Liver (tissue), 9 donors: ENCODE results near the gene JAZF1. TPM values are rescaled to one million over a fixed set of nuclear protein-coding genes. Genes with fewer than 3 reads are reported as not detected.

Source experiments
- DNase-seq: peaks from one replicate; pipeline ENCODE4 v3.0.0-alpha.2; 2017; ENCODE audit warnings: low spot score
- H3K27ac ChIP-seq, 2 donors: one replicate each; pipeline ENCODE4 v1.7.0; 2013; ENCODE audit warnings: inconsistent platforms in 2 of 2, low read length in 2 of 2, control low read depth in 1 of 2, low read depth in 1 of 2, mild to moderate bottlenecking in 1 of 2
- H3K27me3 ChIP-seq, 4 donors: one replicate each; pipeline versions ENCODE4 v1.6.1 to v1.7.0; 2013; ENCODE audit warnings: low read length in 3 of 4, inconsistent platforms in 1 of 4, mild to moderate bottlenecking in 1 of 4, moderate library complexity in 1 of 4; ENCODE audit not compliant: control insufficient read depth in 4 of 4, insufficient read depth in 4 of 4
- H3K36me3 ChIP-seq, 4 donors: one replicate each; pipeline versions ENCODE4 v1.6.1 to v1.7.0; 2013; ENCODE audit warnings: low read length in 3 of 4, mild to moderate bottlenecking in 3 of 4, low read depth in 1 of 4, moderate library complexity in 1 of 4; ENCODE audit not compliant: control insufficient read depth in 4 of 4, insufficient read depth in 3 of 4
- H3K4me1 ChIP-seq, 4 donors: one replicate each; pipeline versions ENCODE4 v1.6.1 to v1.7.0; 2013; ENCODE audit warnings: low read length in 3 of 4, mild to moderate bottlenecking in 3 of 4, moderate library complexity in 1 of 4; ENCODE audit not compliant: control insufficient read depth in 4 of 4, insufficient read depth in 4 of 4
- H3K4me3 ChIP-seq, 3 donors: one replicate each; pipeline versions ENCODE4 v1.6.1 to v1.7.0; 2013; ENCODE audit warnings: low read length in 3 of 3, control low read depth in 1 of 3, low read depth in 1 of 3, mild to moderate bottlenecking in 1 of 3
- H3K9ac ChIP-seq, 2 donors: one replicate each; pipeline ENCODE4 v1.7.0; 2013; ENCODE audit warnings: low read length in 2 of 2, mild to moderate bottlenecking in 2 of 2, moderate library complexity in 2 of 2, control low read depth in 1 of 2, low read depth in 1 of 2
- H3K9me3 ChIP-seq, 4 donors: one replicate each; pipeline versions ENCODE4 v1.6.1 to v1.7.0; 2013; ENCODE audit warnings: low read length in 3 of 4; ENCODE audit not compliant: control insufficient read depth in 4 of 4
- ATF3 ChIP-seq: IDR thresholded peaks from 2 replicates; pipeline ENCODE4 v1.6.1; 2016; ENCODE audit warnings: antibody characterized with exemption
- CTCF ChIP-seq: fragments of 150-350 bp; IDR thresholded peaks from 2 replicates; pipeline ENCODE4 v1.5.1; 2017; ENCODE audit warnings: improper control_type of control experiment, low read depth, low read length; ENCODE audit not compliant: missing input control
- EGR1 ChIP-seq, 2 donors: IDR thresholded peaks; 2 replicates each; pipeline ENCODE4 v1.6.1; 2016 to 2018; ENCODE audit warnings: antibody characterized with exemption in 2 of 2, low read depth in 2 of 2
- FOXA1 ChIP-seq: IDR thresholded peaks from 2 replicates; pipeline ENCODE4 v1.6.1; 2016; ENCODE audit warnings: antibody characterized with exemption
- GABPA ChIP-seq, 2 donors: IDR thresholded peaks in 1 of 2; conservative IDR thresholded peaks in 1 of 2; 2 replicates each; pipeline ENCODE4 v1.6.1; 2016; ENCODE audit warnings: antibody characterized with exemption in 2 of 2, mild to moderate bottlenecking in 1 of 2, moderate library complexity in 1 of 2
- HNF4G ChIP-seq: IDR thresholded peaks from 2 replicates; pipeline ENCODE4 v1.6.1; 2016; ENCODE audit warnings: antibody characterized with exemption
- JUND ChIP-seq, 2 donors: IDR thresholded peaks; 2 replicates each; pipeline ENCODE4 v1.6.1; 2016; ENCODE audit warnings: antibody characterized with exemption in 2 of 2
- NR2F2 ChIP-seq: IDR thresholded peaks from 2 replicates; pipeline ENCODE4 v1.6.1; 2016; ENCODE audit warnings: antibody characterized with exemption
- RAD21 ChIP-seq, 2 donors: IDR thresholded peaks; 2 replicates each; pipeline ENCODE4 v1.6.1; 2016; ENCODE audit warnings: antibody characterized with exemption in 2 of 2, mild to moderate bottlenecking in 2 of 2
- REST ChIP-seq: IDR thresholded peaks from 2 replicates; pipeline ENCODE4 v1.6.1; 2016; ENCODE audit warnings: antibody characterized with exemption, mild to moderate bottlenecking
- RXRA ChIP-seq, 2 donors: IDR thresholded peaks; 2 replicates each; pipeline ENCODE4 v1.6.1; 2017 to 2018; ENCODE audit warnings: antibody characterized with exemption in 2 of 2, mild to moderate bottlenecking in 1 of 2
- SP1 ChIP-seq: IDR thresholded peaks from 2 replicates; pipeline ENCODE4 v1.6.1; 2018; ENCODE audit warnings: antibody characterized with exemption, mild to moderate bottlenecking
- TAF1 ChIP-seq: conservative IDR thresholded peaks from 2 replicates; pipeline ENCODE4 v1.6.1; 2016; ENCODE audit warnings: antibody characterized with exemption, mild to moderate bottlenecking
- YY1 ChIP-seq: IDR thresholded peaks from 2 replicates; pipeline ENCODE4 v1.6.1; 2016; ENCODE audit warnings: antibody characterized with exemption, mild to moderate bottlenecking
- ZBTB33 ChIP-seq: IDR thresholded peaks from 2 replicates; pipeline ENCODE4 v1.6.1; 2016; ENCODE audit warnings: antibody characterized with exemption
- WGBS: extraction: QIAGEN DNeasy Blood & Tissue Kit; methylation state at CpG from one replicate; pipeline ENCODE4 v1.1.7; 2013; 5-methylcytosine and 5-hydroxymethylcytosine counted together
- polyA plus RNA-seq, 2 donors: library from polyadenylated mRNA; stranded (reverse) in 1 of 2; unstranded in 1 of 2; fragments of 200-250 nt in 1 of 2; fragments of >200 nt in 1 of 2; fragmentation: Nextera tagmentation in 1 of 2; extraction: Ambion mirVana in 1 of 2; gene quantifications; one replicate each; pipeline versions ENCODE4 v1.2.1 to v1.2.3, GENCODE V29; 2013 to 2015
- total RNA-seq, 2 donors: library from RNA; depleted of rRNA; stranded (reverse); fragments of >200 nt; gene quantifications; one replicate each; pipeline ENCODE4 v1.2.3, GENCODE V29; 2014
- donor health status: healthy.
- donor health status: healthy.
- donor health status: healthy.
- donor health status: healthy.
- donor health status: healthy.

JAZF1 gene
- total and polyA plus RNA-seq, 4 donors, result 2.7 to 17.8 (median 4.0) TPM

- Histone ChIP-seq H3K36me3 (no peaks in the 10 kb centered on the region), H3K27me3 (no peaks in the 10 kb centered on the region), H3K4me1 (peaks cover 7 to 30% (median 23%) of the 10 kb centered on the region in 4 donors), H3K27ac (peak overlapping the region; percentile 14 to 54), H3K9ac (no peak overlapping the region), H3K4me3 (no peak overlapping the region), H3K9me3 (no peaks in the 10 kb centered on the region)
- TF ChIP-seq RAD21 (IDR thresholded peaks at IDR 0.05), result no peak
- no peak for TF ChIP-seq TAF1
- no peak for TF ChIP-seq REST
- TF ChIP-seq NR2F2, result no peak
- no peak for TF ChIP-seq RXRA (IDR thresholded peaks at IDR 0.05)
- TF ChIP-seq HNF4G, result no peak
- TF ChIP-seq SP1, result no peak
- TF ChIP-seq ATF3, result no peak
- TF ChIP-seq FOXA1, result no peak
- WGBS, result 81% methylated on average over 3 of the region's 3 CpGs
- no peak for DNase-seq
Measured at GRCh38 chr7:28155019-28155660, 25.5 kb downstream of the JAZF1 start.

GRCh38 chr7:28152594-28152993 lies 28.0 kb downstream of the JAZF1 start:
- H3K27me3 ChIP-seq, result no peaks in the 10 kb centered on the region
- H3K9ac ChIP-seq, result no peak overlapping the region
- H3K36me3 ChIP-seq, result no peaks in the 10 kb centered on the region
- no peak overlapping the region for H3K27ac ChIP-seq
- H3K4me3 ChIP-seq, result no peak overlapping the region
- DNase-seq, result no peak
- peaks cover 11 to 50% (median 38%) of the 10 kb centered on the region in 4 donors for H3K4me1 ChIP-seq
- H3K9me3 ChIP-seq, result no peaks in the 10 kb centered on the region
- WGBS, result 64% methylated on average over 4 of the region's 4 CpGs
- TF ChIP-seq GABPA (IDR thresholded peaks at IDR 0.05 in 1 of 2, conservative IDR thresholded peaks at IDR 0.05 in 1 of 2) (peak in 1 of 2 donors; percentile 47), RAD21 (IDR thresholded peaks at IDR 0.05) (no peak)

GRCh38 chr7:28151965-28152364 lies 28.6 kb downstream of the JAZF1 start:
- Histone ChIP-seq H3K4me1 (peaks cover 9 to 50% (median 35%) of the 10 kb centered on the region in 4 donors), H3K27ac (no peak overlapping the region), H3K36me3 (no peaks in the 10 kb centered on the region), H3K9ac (no peak overlapping the region), H3K27me3 (no peaks in the 10 kb centered on the region), H3K4me3 (no peak overlapping the region), H3K9me3 (no peaks in the 10 kb centered on the region)
- WGBS, result 87% methylated on average over 4 of the region's 4 CpGs
- DNase-seq, result no peak
- no peak for TF ChIP-seq JUND (IDR thresholded peaks at IDR 0.05)
- TF ChIP-seq GABPA (IDR thresholded peaks at IDR 0.05 in 1 of 2, conservative IDR thresholded peaks at IDR 0.05 in 1 of 2), result no peak
- no peak for TF ChIP-seq REST
- TF ChIP-seq HNF4G, result no peak
- no peak for TF ChIP-seq RAD21 (IDR thresholded peaks at IDR 0.05)
- no peak for TF ChIP-seq YY1
- no peak for TF ChIP-seq ATF3
- TF ChIP-seq FOXA1, result no peak
- no peak for TF ChIP-seq CTCF
- TF ChIP-seq ZBTB33, result no peak
- no peak for TF ChIP-seq EGR1 (IDR thresholded peaks at IDR 0.05; ENCODE audit: low read depth in 2 of 2)
